GM19238 (cell line): ENCODE data around the gene STX7.

Experiments used
- DNase-seq: peaks from one replicate; pipeline ENCODE4 v3.0.0; 2011; ENCODE audit warnings: low spot score; ENCODE audit not compliant: insufficient read length

STX7 gene

DNA sequence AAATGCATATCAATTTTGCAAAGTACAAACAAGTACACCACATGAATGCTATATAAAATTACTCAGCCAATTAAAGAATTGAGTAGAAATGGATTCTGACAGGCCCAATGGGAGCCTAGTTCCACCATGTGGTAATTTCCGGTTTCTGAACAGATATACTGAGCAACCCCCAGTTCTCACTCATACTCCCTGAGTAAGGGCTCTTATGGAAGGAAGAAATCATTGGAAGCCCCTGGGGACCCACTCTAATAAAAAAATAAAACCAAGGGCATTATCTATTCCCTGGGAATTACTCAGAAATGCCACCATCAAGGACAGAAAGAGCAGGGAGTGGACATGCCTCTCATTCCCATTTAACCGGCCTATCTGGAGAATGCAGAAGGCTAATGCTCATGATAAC is 34.6 kb downstream of the STX7 start:
- no peak for DNase-seq

GRCh38 chr6:132476688-132477087 is 36.2 kb downstream of the STX7 start:
- DNase-seq, result no peak

DNA sequence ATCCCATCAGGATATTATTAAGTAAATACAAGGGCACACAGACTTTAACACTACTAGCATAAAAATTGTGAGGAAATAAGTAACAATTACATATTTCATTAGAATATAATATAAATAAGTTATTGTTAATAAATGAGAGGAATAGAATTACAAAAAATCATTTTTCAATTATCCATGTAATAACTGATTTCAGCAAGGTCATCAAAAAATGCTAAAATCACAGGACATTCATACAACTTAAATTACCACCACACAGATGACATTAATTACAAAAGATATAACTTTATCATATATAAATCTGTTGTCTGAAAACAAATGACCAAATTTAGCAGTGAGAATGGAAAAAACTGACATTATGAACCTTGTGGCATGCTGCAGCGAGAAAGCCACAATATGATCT is 37.0 kb downstream of the STX7 start:
- no peak for DNase-seq

DNA sequence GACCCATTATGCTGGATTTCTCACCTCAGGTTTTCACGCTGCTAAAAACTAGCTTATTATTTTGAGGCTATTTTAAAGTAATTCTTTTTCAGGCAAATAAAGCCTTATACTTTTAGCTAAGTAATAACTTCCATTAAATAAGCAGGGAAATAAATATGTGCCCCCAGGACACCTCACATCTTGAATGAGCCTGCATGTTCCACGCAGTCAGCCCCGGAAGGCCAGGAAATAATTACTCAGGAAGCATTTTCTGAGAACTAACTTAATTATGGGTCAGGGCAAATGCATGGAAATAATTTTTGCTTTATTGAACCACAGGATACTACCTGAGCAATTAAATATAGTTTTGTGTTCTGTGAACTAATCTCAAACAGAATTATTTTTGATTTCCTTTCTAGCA is 41.1 kb downstream of the STX7 start:
- no peak for DNase-seq

DNA sequence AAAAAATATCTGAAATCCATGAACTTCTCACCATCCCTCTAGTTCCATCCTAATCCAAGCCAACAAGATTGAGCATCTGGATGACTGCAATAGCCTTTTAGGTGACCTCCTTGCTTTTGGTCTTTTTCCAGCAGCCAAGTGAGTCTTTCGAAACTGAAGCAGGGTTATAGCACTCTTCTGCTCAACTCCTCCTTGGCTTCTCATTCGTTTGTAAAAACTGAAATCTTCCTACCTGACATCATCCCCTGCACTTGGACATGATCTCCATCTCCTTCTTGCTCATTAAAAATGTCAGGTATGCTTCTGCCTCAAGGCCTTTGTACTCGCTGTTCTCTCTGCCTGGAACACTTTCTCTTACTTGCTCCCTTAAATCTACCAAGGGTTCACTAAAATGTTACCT is 46.0 kb downstream of the STX7 start:
- DNase-seq, result no peak

GRCh38 chr6:132465530-132466485 is 47.1 kb downstream of the STX7 start:
- no peak for DNase-seq

GRCh38 chr6:132464538-132465256 is 48.2 kb downstream of the STX7 start:
- DNase-seq, result no peak

DNA sequence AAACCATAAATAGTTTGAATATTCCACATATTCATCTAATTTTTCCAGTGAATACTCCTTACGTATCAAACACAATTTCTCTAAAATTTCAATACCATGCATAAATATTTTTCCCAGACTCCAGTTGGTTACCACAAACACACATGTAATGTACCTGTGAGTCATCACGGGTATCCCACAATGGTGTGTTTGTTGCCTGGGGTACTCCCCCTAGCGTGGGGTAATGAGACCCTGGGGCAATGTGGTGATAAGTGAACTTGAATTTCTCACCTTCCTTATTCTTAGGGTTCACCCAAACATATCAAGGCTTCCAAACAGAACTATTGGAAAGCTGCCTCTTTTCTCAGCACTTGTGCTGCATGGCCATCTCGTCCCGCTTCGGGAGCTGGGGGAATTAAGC is 51.0 kb downstream of the STX7 start:
- no peak for DNase-seq

- DNase-seq, result no peak
These were observed 53.3 kb downstream of the STX7 start for GRCh38 chr6:132459605-132459952.

- DNase-seq, result no peak
These were observed 53.9 kb downstream of the STX7 start for GRCh38 chr6:132458887-132459604.

- peak; percentile 23 for DNase-seq
These were observed 56.2 kb downstream of the STX7 start for GRCh38 chr6:132456700-132457143.

DNA sequence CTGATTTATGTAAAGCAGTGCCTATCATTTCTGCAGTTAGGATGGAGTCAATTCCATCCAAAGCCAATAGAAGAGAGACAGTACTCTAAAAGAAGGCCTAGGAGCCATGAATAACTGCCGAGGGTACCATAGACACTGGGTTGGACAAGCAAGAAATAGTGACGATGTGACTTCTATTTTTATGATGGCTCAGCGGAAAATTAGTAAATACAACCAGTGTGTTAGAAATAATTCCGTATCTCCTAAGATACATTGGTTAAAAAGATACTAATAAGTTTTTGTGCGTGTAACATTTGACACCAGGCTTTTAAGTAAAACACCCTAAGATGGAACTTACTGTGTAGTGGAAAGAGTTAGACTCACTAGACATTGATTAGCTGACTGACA is 66.1 kb downstream of the STX7 start:
- no peak for DNase-seq

DNA sequence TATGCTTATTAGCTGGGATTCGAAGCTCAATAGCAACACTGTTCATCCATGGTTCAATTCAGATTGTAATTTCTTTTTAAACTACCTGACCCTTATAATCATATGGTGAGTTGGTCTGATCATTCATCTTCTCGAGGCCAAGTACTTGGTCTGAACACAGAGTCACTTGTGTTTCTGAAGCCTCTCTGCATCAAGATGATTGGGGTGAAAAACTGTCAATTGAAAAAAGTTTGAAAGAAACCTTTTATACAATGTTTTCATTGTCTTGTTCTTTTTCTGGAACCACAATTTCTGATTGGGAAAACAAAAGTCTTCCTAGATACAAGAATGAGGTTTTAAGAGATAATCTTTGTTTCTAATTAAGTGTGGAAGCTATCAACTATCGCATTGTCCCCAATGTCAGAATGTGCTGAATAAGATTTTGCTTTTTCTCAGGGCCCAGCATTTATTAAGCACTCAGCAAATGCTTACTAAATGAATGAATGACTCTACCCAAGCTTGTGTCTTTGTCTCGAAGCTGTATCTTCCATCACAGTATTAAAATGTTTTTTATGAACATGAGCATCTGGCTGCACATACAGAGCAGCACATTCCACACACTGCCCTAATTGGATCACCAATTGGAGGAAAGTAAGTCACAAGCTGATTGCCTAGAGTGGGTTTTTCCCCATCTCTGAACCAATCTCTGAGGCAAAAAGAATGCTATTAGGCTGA is 66.6 kb downstream of the STX7 start:
- DNase-seq, result no peak

DNA sequence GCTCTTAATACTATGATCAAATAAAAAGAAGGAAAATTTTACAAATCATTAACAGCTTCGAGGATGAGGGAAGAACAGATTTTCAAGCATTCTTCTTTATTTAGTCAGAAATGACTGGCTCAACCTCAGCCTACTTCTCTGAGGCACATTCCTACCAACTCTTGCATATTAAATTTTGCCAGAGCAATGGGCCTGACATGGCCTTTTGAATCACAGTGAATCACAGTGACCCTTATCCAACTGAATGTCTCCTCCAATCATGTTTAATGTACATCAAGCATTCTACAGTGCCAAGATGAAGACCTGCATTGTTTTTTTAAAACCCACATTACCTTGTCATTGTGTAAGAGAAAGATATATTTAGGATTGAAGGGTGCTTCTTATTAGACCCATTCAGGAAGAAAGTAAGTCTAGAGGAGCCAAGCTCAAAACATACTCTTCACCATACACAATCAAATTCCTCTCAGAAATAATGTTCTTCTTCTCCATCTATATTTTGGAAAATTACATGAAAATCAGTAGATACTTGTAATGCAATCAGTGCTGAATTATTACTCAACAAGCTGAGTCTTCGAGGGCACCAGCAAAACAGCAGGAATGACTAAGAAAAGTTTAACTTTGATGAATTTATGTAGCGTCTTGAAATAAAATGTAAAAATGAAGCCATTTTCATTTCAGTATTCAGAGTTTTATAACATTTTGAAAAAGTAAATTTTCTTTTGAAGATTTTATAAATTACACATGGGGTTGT is 67.5 kb downstream of the STX7 start:
- DNase-seq, result no peak

DNA sequence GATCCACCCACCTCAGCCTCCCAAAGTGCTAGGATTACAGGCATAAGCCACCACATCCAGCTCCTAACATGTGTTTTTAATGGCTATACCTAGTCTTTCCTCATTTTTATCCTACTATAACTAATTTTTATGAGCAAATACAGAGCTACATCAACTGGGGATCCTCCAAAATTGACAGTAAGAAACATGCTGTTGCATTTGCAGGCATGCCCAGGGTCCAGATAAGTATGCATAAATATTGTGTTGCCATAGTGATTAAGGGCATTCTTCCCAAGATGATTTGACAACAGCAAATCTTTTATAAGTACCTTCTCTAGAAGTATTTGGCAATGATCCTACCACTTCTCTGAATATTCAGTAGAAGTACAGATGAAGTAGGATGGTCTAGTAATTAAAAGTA is 69.7 kb downstream of the STX7 start:
- no peak for DNase-seq

DNA sequence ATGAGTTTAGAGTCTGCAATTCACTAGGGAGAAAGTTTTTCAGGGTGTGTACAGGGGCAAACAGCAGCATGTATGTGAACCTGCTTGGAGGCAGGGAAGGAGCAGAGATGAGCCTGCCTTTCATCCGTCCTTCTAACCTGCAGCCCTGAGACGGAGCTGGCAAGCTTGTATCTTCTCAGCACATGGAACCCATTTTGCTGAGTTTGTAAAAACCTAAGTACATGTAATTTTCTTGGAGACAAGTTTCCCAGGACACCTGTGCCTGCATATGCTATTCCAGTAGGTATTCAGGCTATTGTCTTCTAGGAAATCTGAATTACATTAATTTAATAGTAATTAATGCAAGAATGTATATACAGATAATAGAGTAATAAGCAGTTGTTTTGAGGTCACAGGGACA is 82.8 kb downstream of the STX7 start:
- DNase-seq, result no peak

- no peak for DNase-seq
These were observed 87.7 kb downstream of the STX7 start for GRCh38 chr6:132425176-132425575.

- DNase-seq, result no peak
These were observed 89.1 kb downstream of the STX7 start for GRCh38 chr6:132423839-132424238.

DNA sequence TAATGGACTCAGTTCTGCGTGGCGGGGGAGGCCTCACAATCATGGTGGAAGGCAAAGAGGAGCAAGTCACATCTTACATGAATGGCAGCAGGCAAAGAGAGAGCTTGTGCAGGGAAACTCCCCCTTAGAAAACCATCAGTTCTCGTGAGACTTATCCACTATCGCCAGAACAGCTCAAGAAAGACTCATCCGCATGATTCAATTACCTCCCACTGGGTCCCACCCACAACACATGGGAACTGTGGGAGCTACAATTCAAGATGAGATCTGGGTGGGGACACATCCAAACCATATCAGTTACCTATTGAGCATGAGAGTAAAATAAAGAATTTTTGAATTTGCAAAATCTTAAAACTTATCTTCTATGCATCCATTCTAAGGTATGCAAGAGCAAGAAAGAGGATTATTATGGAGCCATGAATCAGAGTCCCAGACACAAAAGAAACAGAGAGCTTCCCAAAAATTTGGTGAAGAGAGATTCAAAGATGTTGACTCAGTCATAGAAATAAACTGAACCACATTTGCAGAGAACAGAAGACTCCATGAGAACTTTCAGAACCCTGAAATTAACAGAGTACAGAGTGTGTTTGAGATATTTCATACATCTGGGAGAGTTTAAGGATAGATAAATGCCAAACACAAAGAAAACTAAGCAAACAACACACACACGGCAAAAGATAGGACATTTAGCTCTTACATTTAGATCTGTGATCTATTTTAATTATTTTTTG is 94.5 kb downstream of the STX7 start:
- no peak for DNase-seq

DNA sequence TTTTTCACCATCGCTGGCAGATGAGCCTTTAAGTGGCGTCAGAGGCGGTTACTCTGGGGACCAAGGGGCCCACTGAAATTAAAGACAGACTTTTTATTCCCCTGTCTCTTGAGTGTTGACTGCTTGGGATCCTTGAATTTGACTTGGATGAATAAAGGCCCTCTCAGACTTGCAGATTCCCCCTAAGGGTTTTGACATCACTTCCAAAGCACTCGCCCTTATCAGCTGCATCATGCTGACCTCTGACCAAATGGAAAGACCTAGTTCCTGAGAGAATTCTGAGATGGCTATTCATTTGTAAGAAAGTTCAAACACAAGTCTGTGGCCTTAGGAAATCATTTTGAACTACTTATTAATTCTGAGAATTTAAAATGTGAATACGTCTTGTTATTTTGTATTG is 98.2 kb downstream of the STX7 start:
- DNase-seq, result no peak
